ENCODE measurements around the gene CPLX3.

Gene CPLX3

DNA sequence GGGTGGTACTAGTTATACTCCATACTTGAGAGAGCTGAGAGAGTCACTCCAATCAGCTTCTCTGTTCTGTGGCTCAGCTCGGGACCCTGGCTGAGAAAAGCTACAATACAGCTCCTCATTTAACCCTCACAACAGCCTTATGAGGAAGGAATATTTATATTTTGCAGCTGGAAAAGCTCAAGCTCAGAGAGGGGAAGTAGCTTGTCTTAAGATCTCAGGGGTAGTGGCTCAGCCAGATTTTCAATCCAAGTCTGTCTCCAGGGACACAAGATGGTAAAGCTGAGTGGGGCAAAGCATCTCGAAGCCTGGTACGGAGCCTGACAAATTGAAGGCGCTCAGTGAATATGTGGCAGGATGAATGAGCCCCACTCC is 31.9 kb downstream of the CPLX3 start:
- Histone ChIP-seq H3K79me2 (ENCODE audit: control insufficient read depth, insufficient read depth, low read length, poor library complexity) (peaks cover 5% of the 10 kb centered on the region), H3K4me1 (ENCODE audit: control insufficient read depth in 1 of 2, insufficient read depth in 2 of 2, low read length in 2 of 2) (peaks cover 14% of the 10 kb centered on the region in 2 experiments), H2AFZ (ENCODE audit: insufficient read depth, low read length, poor library complexity) (no peak overlapping the region), H2AK5ac (ENCODE audit: low read length) (no peak overlapping the region), H3K36me3 (ENCODE audit: control insufficient read depth in 1 of 2, insufficient read depth in 2 of 2, low read length in 2 of 2) (peaks cover 11% of the 10 kb centered on the region in 2 experiments), H4K91ac (ENCODE audit: low read depth, low read length) (no peak overlapping the region), H3K4ac (ENCODE audit: low read depth, low read length) (no peak overlapping the region), H3K18ac (ENCODE audit: low read length) (no peak overlapping the region), H2BK120ac (ENCODE audit: insufficient read depth, low read length, poor library complexity) (no peak overlapping the region), H2BK5ac (ENCODE audit: low read depth, low read length, poor library complexity) (no peak overlapping the region), H3K9ac (ENCODE audit: low read length) (no peak overlapping the region), H3K4me3 (ENCODE audit: low read depth, low read length) (no peak overlapping the region), H2BK12ac (ENCODE audit: low read length) (no peak overlapping the region), H4K8ac (ENCODE audit: low read depth, low read length) (no peak overlapping the region), H3K4me2 (ENCODE audit: low read length) (no peak overlapping the region), H3K14ac (ENCODE audit: low read length) (no peak overlapping the region), H3K27me3 (ENCODE audit: insufficient read depth, low read length) (no peaks in the 10 kb centered on the region), H3K79me1 (ENCODE audit: low read length) (no peaks in the 10 kb centered on the region), H4K12ac (ENCODE audit: low read depth, low read length) (no peak overlapping the region), H3K9me3 (ENCODE audit: insufficient read depth, low read depth, low read length) (no peaks in the 10 kb centered on the region), H3K23ac (ENCODE audit: low read length) (no peak overlapping the region), H3K27ac (ENCODE audit: low read depth, low read length) (no peak overlapping the region)
- WGBS (ENCODE audit: extremely low coverage, insufficient coverage, insufficient read length) = no CpG with 5 or more reads among the region's 4 CpGs
- DNase-seq = no peak

GRCh38 chr15:74863239-74864056 is 37.0 kb downstream of the CPLX3 start:
- H2BK120ac ChIP-seq (ENCODE audit: insufficient read depth, low read length, poor library complexity) = no peak overlapping the region
- H4K91ac ChIP-seq (ENCODE audit: low read depth, low read length) = no peak overlapping the region
- H2BK5ac ChIP-seq (ENCODE audit: low read depth, low read length, poor library complexity) = no peak overlapping the region
- H3K79me1 ChIP-seq (ENCODE audit: low read length) = peaks cover 2% of the 10 kb centered on the region
- DNase-seq = no peak
- H3K4ac ChIP-seq (ENCODE audit: low read depth, low read length) = no peak overlapping the region
- no peak overlapping the region for H4K12ac ChIP-seq (ENCODE audit: low read depth, low read length)
- peaks cover 3% of the 10 kb centered on the region for H3K79me2 ChIP-seq (ENCODE audit: control insufficient read depth, insufficient read depth, low read length, poor library complexity)
- no peak overlapping the region for H3K4me2 ChIP-seq (ENCODE audit: low read length)
- no peak overlapping the region for H3K9ac ChIP-seq (ENCODE audit: low read length)
- peaks cover 2% of the 10 kb centered on the region for H3K9me3 ChIP-seq (ENCODE audit: insufficient read depth, low read depth, low read length)
- H3K4me3 ChIP-seq (ENCODE audit: low read depth, low read length) = no peak overlapping the region
- H4K8ac ChIP-seq (ENCODE audit: low read depth, low read length) = no peak overlapping the region
- no CpG with 5 or more reads among the region's 11 CpGs for WGBS (ENCODE audit: extremely low coverage, insufficient coverage, insufficient read length)
- H3K4me1 ChIP-seq (ENCODE audit: control insufficient read depth in 1 of 2, insufficient read depth in 2 of 2, low read length in 2 of 2) = peaks cover 14 to 22% of the 10 kb centered on the region in 2 experiments
- peaks cover 2 to 4% of the 10 kb centered on the region in 2 experiments for H3K36me3 ChIP-seq (ENCODE audit: control insufficient read depth in 1 of 2, insufficient read depth in 2 of 2, low read length in 2 of 2)
- no peak overlapping the region for H3K18ac ChIP-seq (ENCODE audit: low read length)
- H2AK5ac ChIP-seq (ENCODE audit: low read length) = no peak overlapping the region
- no peaks in the 10 kb centered on the region for H3K27me3 ChIP-seq (ENCODE audit: insufficient read depth, low read length)
- no peak overlapping the region for H3K14ac ChIP-seq (ENCODE audit: low read length)
- H3K27ac ChIP-seq (ENCODE audit: low read depth, low read length) = no peak overlapping the region
- H2BK12ac ChIP-seq (ENCODE audit: low read length) = no peak overlapping the region
- no peak overlapping the region for H3K23ac ChIP-seq (ENCODE audit: low read length)
- H2AFZ ChIP-seq (ENCODE audit: insufficient read depth, low read length, poor library complexity) = no peak overlapping the region

- Histone ChIP-seq H3K4ac (ENCODE audit: low read depth, low read length) (peak overlapping the region; percentile 54), H3K27ac (ENCODE audit: low read depth, low read length) (no peak overlapping the region), H3K4me2 (ENCODE audit: low read length) (no peak overlapping the region), H2BK5ac (ENCODE audit: low read depth, low read length, poor library complexity) (no peak overlapping the region), H3K79me1 (ENCODE audit: low read length) (peaks cover 2% of the 10 kb centered on the region), H4K91ac (ENCODE audit: low read depth, low read length) (no peak overlapping the region), H3K27me3 (ENCODE audit: insufficient read depth, low read length) (no peaks in the 10 kb centered on the region), H3K9me3 (ENCODE audit: insufficient read depth, low read depth, low read length) (peaks cover 2% of the 10 kb centered on the region), H2AFZ (ENCODE audit: insufficient read depth, low read length, poor library complexity) (no peak overlapping the region), H3K18ac (ENCODE audit: low read length) (peak overlapping the region; percentile 14), H4K8ac (ENCODE audit: low read depth, low read length) (no peak overlapping the region), H3K4me3 (ENCODE audit: low read depth, low read length) (no peak overlapping the region), H3K79me2 (ENCODE audit: control insufficient read depth, insufficient read depth, low read length, poor library complexity) (peaks cover 1% of the 10 kb centered on the region), H2BK120ac (ENCODE audit: insufficient read depth, low read length, poor library complexity) (no peak overlapping the region), H2AK5ac (ENCODE audit: low read length) (no peak overlapping the region), H3K9ac (ENCODE audit: low read length) (no peak overlapping the region), H2BK12ac (ENCODE audit: low read length) (no peak overlapping the region), H3K4me1 (ENCODE audit: control insufficient read depth in 1 of 2, insufficient read depth in 2 of 2, low read length in 2 of 2) (peaks cover 13 to 20% of the 10 kb centered on the region in 2 experiments), H4K12ac (ENCODE audit: low read depth, low read length) (no peak overlapping the region), H3K14ac (ENCODE audit: low read length) (peak overlapping the region; percentile 54), H3K36me3 (ENCODE audit: control insufficient read depth in 1 of 2, insufficient read depth in 2 of 2, low read length in 2 of 2) (peaks cover 2 to 4% of the 10 kb centered on the region in 2 experiments), H3K23ac (ENCODE audit: low read length) (no peak overlapping the region)
- no peak for DNase-seq
- no CpG with 5 or more reads among the region's 6 CpGs for WGBS (ENCODE audit: extremely low coverage, insufficient coverage, insufficient read length)
Observed at GRCh38 chr15:74864296-74864695, 37.9 kb downstream of the CPLX3 start.

DNA sequence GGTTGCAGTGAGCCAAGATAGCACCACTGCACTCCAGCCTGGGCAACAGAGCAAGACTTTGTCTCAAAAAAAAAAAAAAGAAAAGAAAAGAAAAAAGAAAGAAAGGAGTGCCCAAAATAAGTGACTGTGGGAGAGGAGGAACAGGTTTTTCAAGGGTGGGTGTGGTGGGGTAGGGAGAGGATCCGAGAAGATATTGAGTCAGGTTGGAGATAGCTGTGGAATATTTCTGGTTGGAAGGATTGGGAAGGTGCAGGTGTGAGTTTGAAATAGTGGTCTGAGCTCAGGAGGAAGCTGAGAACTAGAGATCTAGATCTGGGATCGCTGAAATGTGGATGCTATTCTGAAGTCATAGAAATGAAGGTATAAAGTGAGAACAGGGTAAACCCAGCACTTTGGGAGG is 38.9 kb downstream of the CPLX3 start:
- WGBS (ENCODE audit: extremely low coverage, insufficient coverage, insufficient read length) = no CpG with 5 or more reads among the region's 2 CpGs
- Histone ChIP-seq H4K8ac (ENCODE audit: low read depth, low read length) (no peak overlapping the region), H3K9me3 (ENCODE audit: insufficient read depth, low read depth, low read length) (peaks cover 2% of the 10 kb centered on the region), H4K91ac (ENCODE audit: low read depth, low read length) (no peak overlapping the region), H3K79me2 (ENCODE audit: control insufficient read depth, insufficient read depth, low read length, poor library complexity) (no peaks in the 10 kb centered on the region), H3K9ac (ENCODE audit: low read length) (no peak overlapping the region), H2AK5ac (ENCODE audit: low read length) (no peak overlapping the region), H3K4me2 (ENCODE audit: low read length) (no peak overlapping the region), H2AFZ (ENCODE audit: insufficient read depth, low read length, poor library complexity) (no peak overlapping the region), H4K12ac (ENCODE audit: low read depth, low read length) (no peak overlapping the region), H2BK12ac (ENCODE audit: low read length) (no peak overlapping the region), H3K27me3 (ENCODE audit: insufficient read depth, low read length) (no peaks in the 10 kb centered on the region), H3K36me3 (ENCODE audit: control insufficient read depth in 1 of 2, insufficient read depth in 2 of 2, low read length in 2 of 2) (peaks cover 2 to 7% of the 10 kb centered on the region in 2 experiments), H3K14ac (ENCODE audit: low read length) (no peak overlapping the region), H3K79me1 (ENCODE audit: low read length) (peaks cover 7% of the 10 kb centered on the region), H3K4me1 (ENCODE audit: control insufficient read depth in 1 of 2, insufficient read depth in 2 of 2, low read length in 2 of 2) (peaks cover 18 to 27% of the 10 kb centered on the region in 2 experiments), H3K27ac (ENCODE audit: low read depth, low read length) (peak overlapping the region; percentile 69), H3K18ac (ENCODE audit: low read length) (no peak overlapping the region), H3K4ac (ENCODE audit: low read depth, low read length) (no peak overlapping the region), H2BK5ac (ENCODE audit: low read depth, low read length, poor library complexity) (no peak overlapping the region), H2BK120ac (ENCODE audit: insufficient read depth, low read length, poor library complexity) (no peak overlapping the region), H3K4me3 (ENCODE audit: low read depth, low read length) (no peak overlapping the region), H3K23ac (ENCODE audit: low read length) (no peak overlapping the region)
- DNase-seq = peak; percentile 32 to 68

Measured in trophoblast cell (in vitro differentiated cells and primary cell).